HepG2 (cell line): ENCODE data around the gene STYK1. TPM values are rescaled to one million over a fixed set of nuclear protein-coding genes. Genes with fewer than 3 reads are reported as not detected.
A peak's percentile ranks its signal among the peaks of the same experiment; 100 is the strongest.

Experiments used
- AGO2 ChIP-seq: fragments of 200-400 bp; formaldehyde crosslinking; optimal IDR thresholded peaks from 2 replicates; pipeline ENCODE3; 2017; ENCODE audit warnings: mild to moderate bottlenecking, low read depth, low read length, moderate library complexity
- ATF5 ChIP-seq: sonication (generic); formaldehyde crosslinking; IDR thresholded peaks from 2 replicates; pipeline ENCODE4 v1.4.0; 2020; ENCODE audit warnings: mild to moderate bottlenecking, low read depth, missing genetic modification reagents
- FOXO1 ChIP-seq: sonication (generic); formaldehyde crosslinking; IDR thresholded peaks from 2 replicates; pipeline ENCODE4 v1.4.0; 2020; ENCODE audit warnings: missing genetic modification reagents
- HNF4G ChIP-seq, 2 experiments: sonication (generic) in 1 of 2; formaldehyde crosslinking in 1 of 2; IDR thresholded peaks; 2 replicates each; pipeline versions ENCODE4 v1.4.0 to v1.6.1; 2011 to 2020; ENCODE audit warnings: borderline replicate concordance in 2 of 2, low read depth in 2 of 2, mild to moderate bottlenecking in 2 of 2, low read length in 1 of 2, missing genetic modification reagents in 1 of 2, moderate library complexity in 1 of 2
- NFKBIZ ChIP-seq: IDR thresholded peaks from 2 replicates; pipeline ENCODE4 v1.6.1; 2018; ENCODE audit warnings: missing genetic modification reagents, missing compliant biosample characterization
- POLR2AphosphoS5 ChIP-seq: IDR thresholded peaks from 2 replicates; pipeline ENCODE4 v1.6.1; 2012; ENCODE audit warnings: low read depth, low read length
- RBFOX2 ChIP-seq: fragments of 200-400 bp; formaldehyde crosslinking; IDR thresholded peaks from 2 replicates; pipeline ENCODE4 v1.6.1; 2017; ENCODE audit warnings: low read depth, mild to moderate bottlenecking, low read length
- SMC3 ChIP-seq: IDR thresholded peaks from 2 replicates; pipeline ENCODE4 v1.6.1; 2011; ENCODE audit warnings: low read length, improper control_type of control experiment
- SOX13 ChIP-seq, 3 experiments: fragments of 450-650 bp in 1 of 3; sonication (generic) in 1 of 3; formaldehyde crosslinking in 1 of 3; IDR thresholded peaks in 2 of 3; conservative IDR thresholded peaks in 1 of 3; 2 replicates each; pipeline versions ENCODE4 v1.5.0 to v1.6.1; 2016 to 2020; ENCODE audit warnings: antibody characterized with exemption in 1 of 3, mild to moderate bottlenecking in 1 of 3, missing compliant biosample characterization in 1 of 3, missing genetic modification reagents in 1 of 3, moderate library complexity in 1 of 3
- THAP8 ChIP-seq: sonication (generic); formaldehyde crosslinking; IDR thresholded peaks from 2 replicates; pipeline ENCODE4 v1.5.1; 2020; ENCODE audit warnings: missing genetic modification reagents, mild to moderate bottlenecking, borderline replicate concordance
- TP53 ChIP-seq: sonication (generic); formaldehyde crosslinking; conservative IDR thresholded peaks from 2 replicates; pipeline ENCODE4 v1.4.0; 2020; ENCODE audit warnings: missing genetic modification reagents
- ZC3H13 ChIP-seq: sonication (generic); formaldehyde crosslinking; IDR thresholded peaks from 2 replicates; pipeline ENCODE4 v1.8.1; 2023; ENCODE audit warnings: mild to moderate bottlenecking, missing genetic modification reagents, moderate library complexity
- ZIK1 ChIP-seq: sonication (generic); formaldehyde crosslinking; IDR thresholded peaks from 2 replicates; pipeline ENCODE4 v1.5.0; 2020; ENCODE audit warnings: mild to moderate bottlenecking, low read depth, missing genetic modification reagents, borderline replicate concordance
- ZNF207 ChIP-seq: fragments of 450-650 bp; IDR thresholded peaks from 2 replicates; pipeline ENCODE4 v1.6.1; 2016; ENCODE audit warnings: antibody characterized with exemption, borderline replicate concordance
- ZNF225 ChIP-seq: sonication (generic); formaldehyde crosslinking; IDR thresholded peaks from 2 replicates; pipeline ENCODE4 v1.4.0; 2020; ENCODE audit warnings: mild to moderate bottlenecking, missing genetic modification reagents
- ZNF333 ChIP-seq: sonication (generic); formaldehyde crosslinking; IDR thresholded peaks from 2 replicates; pipeline ENCODE4 v1.4.0; 2020; ENCODE audit warnings: mild to moderate bottlenecking, missing genetic modification reagents, borderline replicate concordance
- ZNF446 ChIP-seq: sonication (generic); formaldehyde crosslinking; IDR thresholded peaks from 2 replicates; pipeline ENCODE4 v1.5.0; 2020; ENCODE audit warnings: mild to moderate bottlenecking, missing genetic modification reagents
- ZNF564 ChIP-seq: sonication (generic); formaldehyde crosslinking; IDR thresholded peaks from 2 replicates; pipeline ENCODE4 v1.8.1; 2023; ENCODE audit warnings: mild to moderate bottlenecking, missing genetic modification reagents
- ZNF589 ChIP-seq: sonication (generic); formaldehyde crosslinking; conservative IDR thresholded peaks from 2 replicates; pipeline ENCODE4 v1.8.0; 2022; ENCODE audit warnings: mild to moderate bottlenecking, moderate library complexity, missing genetic modification reagents
- ZNF746 ChIP-seq: sonication (generic); formaldehyde crosslinking; IDR thresholded peaks from 2 replicates; pipeline ENCODE4 v1.8.0; 2022; ENCODE audit warnings: mild to moderate bottlenecking, missing genetic modification reagents
- ZNF773 ChIP-seq: sonication (generic); formaldehyde crosslinking; IDR thresholded peaks from 2 replicates; pipeline ENCODE4 v1.4.0; 2020; ENCODE audit warnings: missing genetic modification reagents, borderline replicate concordance
- polyA plus RNA-seq, 8 experiments: library from polyadenylated mRNA; depleted of rRNA in 3 of 8; stranded (reverse) in 7 of 8; unstranded in 1 of 8; fragments of >200 nt; fragmentation: Illumina TruSeq in 4 of 8; extraction: Trizol in 4 of 8; gene quantifications; 2 replicates each; pipeline versions ENCODE4 v1.2.1 to v1.2.3, GENCODE V29; 2011 to 2016; ENCODE audit warnings: low read depth in 4 of 8, missing spikeins in 1 of 8, mixed read lengths in 1 of 8; ENCODE audit not compliant: insufficient read depth in 1 of 8
- total RNA-seq, 5 experiments: library from RNA; depleted of rRNA; stranded (reverse); fragments of >200 nt; fragmentation: Illumina TruSeq; extraction: Trizol; gene quantifications; 2 replicates each; pipeline ENCODE4 v1.2.3, GENCODE V29; 2016; ENCODE audit warnings: low read depth in 1 of 5
- TF ChIP-seq, protein P1 (sequence below): sonication (generic); formaldehyde crosslinking; IDR thresholded peaks from 2 replicates; pipeline ENCODE4 v1.4.0; 2020; ENCODE audit warnings: missing genetic modification reagents, mild to moderate bottlenecking, borderline replicate concordance
- TF ChIP-seq, protein P2 (sequence below): sonication (generic); formaldehyde crosslinking; IDR thresholded peaks from 2 replicates; pipeline ENCODE4 v1.4.0; 2020; ENCODE audit warnings: missing genetic modification reagents, low read depth, mild to moderate bottlenecking, borderline replicate concordance
- TF ChIP-seq, protein P3 (sequence below): sonication (generic); formaldehyde crosslinking; IDR thresholded peaks from 2 replicates; pipeline ENCODE4 v1.4.0; 2020; ENCODE audit warnings: missing genetic modification reagents

The STYK1 gene
- total and polyA plus RNA-seq, 2 of the 13 experiments (the other 11 are each of a cell fraction or from before 2014, with no cell fraction given): not detected

GRCh38 chr12:10722502-10722904 lies 48.7 kb upstream of the STYK1 start (continued):
- TF ChIP-seq AGO2 (peak; percentile 85), NFKBIZ (CRISPR knock-in tag) (no peak), HNF4G (IDR thresholded peaks at IDR 0.05; ENCODE audit: borderline replicate concordance, low read depth, low read length) (no peak), HNF4G (CRISPR knock-in tag; IDR thresholded peaks at IDR 0.05; ENCODE audit: borderline replicate concordance, low read depth) (no peak), SMC3 (no peak), POLR2AphosphoS5 (0 out of 2 replicates have a peak, but pooled peaks have one; percentile 4), ZNF207 (no peak), ZNF746 (CRISPR knock-in tag) (no peak), TP53 (CRISPR knock-in tag) (no peak), ATF5 (CRISPR knock-in tag) (no peak), ZNF773 (CRISPR knock-in tag) (no peak), ZNF589 (CRISPR knock-in tag) (no peak), ZNF446 (no peak), ZNF333 (no peak), ZNF564 (CRISPR knock-in tag) (peak; percentile 49; the same call in 1 of the 2 replicates), THAP8 (peak; percentile 83; the same call in 1 of the 2 replicates), SOX13 (IDR thresholded peaks at IDR 0.05) (no peak), SOX13 (CRISPR knock-in tag; conservative IDR thresholded peaks at IDR 0.05 in 1 of 2, IDR thresholded peaks at IDR 0.05 in 1 of 2) (no peak), ZC3H13 (CRISPR knock-in tag) (0 out of 2 replicates have a peak, but pooled peaks have one; percentile 3), FOXO1 (CRISPR knock-in tag) (no peak), ZNF225 (CRISPR knock-in tag) (no peak), RBFOX2 (peak; percentile 56; the same call in 1 of the 2 replicates), ZIK1 (CRISPR knock-in tag) (no peak)
- TF ChIP-seq, protein P1, sequence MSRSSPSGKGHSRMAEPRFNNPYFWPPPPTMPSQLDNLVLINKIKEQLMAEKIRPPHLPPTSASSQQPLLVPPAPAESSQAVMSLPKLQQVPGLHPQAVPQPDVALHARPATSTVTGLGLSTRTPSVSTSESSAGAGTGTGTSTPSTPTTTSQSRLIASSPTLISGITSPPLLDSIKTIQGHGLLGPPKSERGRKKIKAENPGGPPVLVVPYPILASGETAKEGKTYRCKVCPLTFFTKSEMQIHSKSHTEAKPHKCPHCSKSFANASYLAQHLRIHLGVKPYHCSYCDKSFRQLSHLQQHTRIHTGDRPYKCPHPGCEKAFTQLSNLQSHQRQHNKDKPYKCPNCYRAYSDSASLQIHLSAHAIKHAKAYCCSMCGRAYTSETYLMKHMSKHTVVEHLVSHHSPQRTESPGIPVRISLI (CRISPR knock-in tag): no peak
- TF ChIP-seq, protein P2, sequence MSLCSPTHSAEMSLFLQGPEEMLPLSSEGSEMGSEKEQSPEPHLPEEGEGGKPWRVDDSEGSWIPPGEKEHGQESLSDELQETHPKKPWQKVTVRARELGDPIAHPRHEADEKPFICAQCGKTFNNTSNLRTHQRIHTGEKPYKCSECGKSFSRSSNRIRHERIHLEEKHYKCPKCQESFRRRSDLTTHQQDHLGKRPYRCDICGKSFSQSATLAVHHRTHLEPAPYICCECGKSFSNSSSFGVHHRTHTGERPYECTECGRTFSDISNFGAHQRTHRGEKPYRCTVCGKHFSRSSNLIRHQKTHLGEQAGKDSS (CRISPR knock-in tag): peak; percentile 28; the same call in 1 of the 2 replicates
- TF ChIP-seq, protein P3, sequence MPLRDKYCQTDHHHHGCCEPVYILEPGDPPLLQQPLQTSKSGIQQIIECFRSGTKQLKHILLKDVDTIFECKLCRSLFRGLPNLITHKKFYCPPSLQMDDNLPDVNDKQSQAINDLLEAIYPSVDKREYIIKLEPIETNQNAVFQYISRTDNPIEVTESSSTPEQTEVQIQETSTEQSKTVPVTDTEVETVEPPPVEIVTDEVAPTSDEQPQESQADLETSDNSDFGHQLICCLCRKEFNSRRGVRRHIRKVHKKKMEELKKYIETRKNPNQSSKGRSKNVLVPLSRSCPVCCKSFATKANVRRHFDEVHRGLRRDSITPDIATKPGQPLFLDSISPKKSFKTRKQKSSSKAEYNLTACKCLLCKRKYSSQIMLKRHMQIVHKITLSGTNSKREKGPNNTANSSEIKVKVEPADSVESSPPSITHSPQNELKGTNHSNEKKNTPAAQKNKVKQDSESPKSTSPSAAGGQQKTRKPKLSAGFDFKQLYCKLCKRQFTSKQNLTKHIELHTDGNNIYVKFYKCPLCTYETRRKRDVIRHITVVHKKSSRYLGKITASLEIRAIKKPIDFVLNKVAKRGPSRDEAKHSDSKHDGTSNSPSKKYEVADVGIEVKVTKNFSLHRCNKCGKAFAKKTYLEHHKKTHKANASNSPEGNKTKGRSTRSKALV (CRISPR knock-in tag): peak; percentile 83; the same call in 1 of the 2 replicates
